WTC11 (cell line): Measurements from ENCODE around the gene KLK11. TPM values are rescaled to one million over a fixed set of nuclear protein-coding genes. Genes with fewer than 3 reads are reported as not detected.

Experiments used
- ATAC-seq: fragments of 200-7000 bp; cut with Tn5 transposase; 2 replicates; pipeline ENCODE4 v1.10.0; 2021; ENCODE audit warnings: mild to moderate bottlenecking, moderate library complexity
- CTCF ChIA-PET: fragments of 300-600 bp; sonication (Branson Sonifier 250); formaldehyde crosslinking; loops from one replicate; lab custom pipeline; 2021; ENCODE audit warnings: antibody characterized with exemption; lab: Charles Lee
- POLR2A ChIA-PET: fragments of 350-600 bp; sonication (Branson Sonifier 250); formaldehyde crosslinking; loops from one replicate; lab custom pipeline; 2021; ENCODE audit warnings: antibody characterized with exemption; lab: Charles Lee
- DNase-seq: peaks from one replicate; pipeline ENCODE4 v3.0.0; 2021; ENCODE audit warnings: low spot score
- H3K27ac Mint-ChIP-seq: 2 replicates; pipeline ENCODE4 v1.8.0; 2021; ENCODE audit warnings: mixed read lengths
- H3K27me3 Mint-ChIP-seq: 2 replicates; pipeline ENCODE4 v1.8.0; 2021; ENCODE audit warnings: low read depth, mild to moderate bottlenecking, moderate library complexity, mixed read lengths
- H3K36me3 Mint-ChIP-seq: 2 replicates; pipeline ENCODE4 v1.8.0; 2021; ENCODE audit warnings: mixed read lengths
- H3K4me1 Mint-ChIP-seq: 2 replicates; pipeline ENCODE4 v1.8.0; 2022; ENCODE audit warnings: mixed read lengths
- H3K4me3 Mint-ChIP-seq: 2 replicates; pipeline ENCODE4 v1.8.0; 2021; ENCODE audit warnings: mild to moderate bottlenecking, moderate library complexity, mixed read lengths
- H3K9me3 Mint-ChIP-seq: 2 replicates; pipeline ENCODE4 v1.8.0; 2021; ENCODE audit warnings: mixed read lengths
- CBFB ChIP-seq: sonication (generic); formaldehyde crosslinking; IDR thresholded peaks from 2 replicates; pipeline ENCODE4 v1.8.1; 2022; ENCODE audit warnings: mild to moderate bottlenecking, low read depth, missing genetic modification reagents
- EMX1 ChIP-seq: fragments of 250-450 bp; sonication (Bioruptor Pico); IDR thresholded peaks from 2 replicates; pipeline ENCODE4 v1.8.0; 2021; ENCODE audit warnings: mild to moderate bottlenecking
- FOXK1 ChIP-seq: sonication (generic); formaldehyde crosslinking; IDR thresholded peaks from 2 replicates; pipeline ENCODE4 v1.8.0; 2022; ENCODE audit warnings: mild to moderate bottlenecking, moderate library complexity, missing genetic modification reagents
- GTF2I ChIP-seq: fragments of 250-450 bp; sonication (Bioruptor Pico); conservative IDR thresholded peaks from 2 replicates; pipeline ENCODE4 v1.4.0; 2021; ENCODE audit warnings: mild to moderate bottlenecking
- HMGA2 ChIP-seq: fragments of 250-450 bp; sonication (Bioruptor Pico); IDR thresholded peaks from 2 replicates; pipeline ENCODE4 v1.4.0; 2021; ENCODE audit warnings: mild to moderate bottlenecking, moderate library complexity
- HMGXB4 ChIP-seq: sonication (generic); formaldehyde crosslinking; IDR thresholded peaks from 2 replicates; pipeline ENCODE4 v1.8.1; 2023; ENCODE audit warnings: mild to moderate bottlenecking, moderate library complexity, missing genetic modification reagents
- IRF2 ChIP-seq: sonication (generic); formaldehyde crosslinking; IDR thresholded peaks from 2 replicates; pipeline ENCODE4 v1.8.0; 2022; ENCODE audit warnings: low read depth, missing genetic modification reagents, borderline replicate concordance
- NR1H2 ChIP-seq: sonication (generic); formaldehyde crosslinking; IDR thresholded peaks from 2 replicates; pipeline ENCODE4 v1.9.0; 2021; ENCODE audit warnings: mild to moderate bottlenecking, moderate library complexity, missing genetic modification reagents
- RORB ChIP-seq: fragments of 250-450 bp; sonication (Bioruptor Pico); IDR thresholded peaks from 2 replicates; pipeline ENCODE4 v1.9.0; 2021; ENCODE audit warnings: mild to moderate bottlenecking
- SMAD4 ChIP-seq: sonication (generic); formaldehyde crosslinking; IDR thresholded peaks from 2 replicates; pipeline ENCODE4 v1.8.0; 2022; ENCODE audit warnings: mild to moderate bottlenecking, missing genetic modification reagents
- SOX15 ChIP-seq: fragments of 250-450 bp; sonication (Bioruptor Pico); IDR thresholded peaks from 2 replicates; pipeline ENCODE4 v1.9.0; 2021; ENCODE audit warnings: mild to moderate bottlenecking
- TCF7 ChIP-seq: sonication (generic); formaldehyde crosslinking; IDR thresholded peaks from 2 replicates; pipeline ENCODE4 v1.8.0; 2022; ENCODE audit warnings: mild to moderate bottlenecking, low read depth, missing genetic modification reagents, moderate library complexity
- ZBTB21 ChIP-seq: sonication (generic); formaldehyde crosslinking; IDR thresholded peaks from 2 replicates; pipeline ENCODE4 v1.8.1; 2023; ENCODE audit warnings: mild to moderate bottlenecking, missing genetic modification reagents, borderline replicate concordance
- ZBTB43 ChIP-seq: sonication (generic); formaldehyde crosslinking; IDR thresholded peaks from 2 replicates; pipeline ENCODE4 v1.8.1; 2023; ENCODE audit warnings: mild to moderate bottlenecking, missing genetic modification reagents
- ZNF138 ChIP-seq: sonication (generic); formaldehyde crosslinking; conservative IDR thresholded peaks from 2 replicates; pipeline ENCODE4 v1.8.1; 2022; ENCODE audit warnings: mild to moderate bottlenecking, moderate library complexity, missing genetic modification reagents
- ZNF416 ChIP-seq: fragments of 250-450 bp; sonication (Bioruptor Pico); IDR thresholded peaks from 2 replicates; pipeline ENCODE4 v1.9.0; 2021; ENCODE audit warnings: mild to moderate bottlenecking, inconsistent platforms
- ZSCAN18 ChIP-seq: fragments of 250-450 bp; sonication (Bioruptor Pico); IDR thresholded peaks from 2 replicates; pipeline ENCODE4 v2.1.2; 2022; ENCODE audit warnings: mild to moderate bottlenecking, moderate library complexity
- total RNA-seq: library from RNA; stranded (reverse); gene quantifications from 3 replicates; pipeline ENCODE4 v1.2.3, GENCODE V29; 2021
- TF ChIP-seq, protein P1 (sequence below): fragments of 250-450 bp; sonication (Bioruptor Pico); IDR thresholded peaks from 2 replicates; pipeline ENCODE4 v1.9.0; 2021; ENCODE audit warnings: mild to moderate bottlenecking
- TF ChIP-seq, protein P2 (sequence below): fragments of 250-450 bp; sonication (Bioruptor Pico); IDR thresholded peaks from 2 replicates; pipeline ENCODE4 v1.9.0; 2021; ENCODE audit warnings: moderate library complexity, mild to moderate bottlenecking, inconsistent platforms, borderline replicate concordance
- TF ChIP-seq, protein P3 (sequence below): fragments of 250-450 bp; sonication (Bioruptor Pico); IDR thresholded peaks from 2 replicates; pipeline ENCODE4 v1.8.0; 2021; ENCODE audit warnings: mild to moderate bottlenecking

Gene KLK11
- total RNA-seq, 1 experiment from 2014 or later, result 0.55 TPM

GRCh38 chr19:51022526-51022925 lies 3.9 kb downstream of the KLK11 start:
- ChIA-PET POLR2A (interaction anchor here (0.5 kb wide), 1 partner anchor 26 kb away, joined by 5 read pairs; no protein-coding TSS in a partner anchor), CTCF (interaction anchor here (8.5 kb wide), 1 partner anchor 71 kb away, joined by 347 read pairs; no protein-coding TSS in a partner anchor)
- Mint-ChIP-seq H3K36me3 (no peaks in the 10 kb centered on the region), H3K27me3 (peaks cover 34% of the 10 kb centered on the region), H3K4me1 (peaks cover 47% of the 10 kb centered on the region), H3K27ac (no peak overlapping the region), H3K9me3 (no peaks in the 10 kb centered on the region), H3K4me3 (no peak overlapping the region)
- DNase-seq (no peak), ATAC-seq (no peak)
- no peak for TF ChIP-seq ZBTB21 (CRISPR knock-in tag)
- no peak for TF ChIP-seq ZNF416
- TF ChIP-seq, protein P1, sequence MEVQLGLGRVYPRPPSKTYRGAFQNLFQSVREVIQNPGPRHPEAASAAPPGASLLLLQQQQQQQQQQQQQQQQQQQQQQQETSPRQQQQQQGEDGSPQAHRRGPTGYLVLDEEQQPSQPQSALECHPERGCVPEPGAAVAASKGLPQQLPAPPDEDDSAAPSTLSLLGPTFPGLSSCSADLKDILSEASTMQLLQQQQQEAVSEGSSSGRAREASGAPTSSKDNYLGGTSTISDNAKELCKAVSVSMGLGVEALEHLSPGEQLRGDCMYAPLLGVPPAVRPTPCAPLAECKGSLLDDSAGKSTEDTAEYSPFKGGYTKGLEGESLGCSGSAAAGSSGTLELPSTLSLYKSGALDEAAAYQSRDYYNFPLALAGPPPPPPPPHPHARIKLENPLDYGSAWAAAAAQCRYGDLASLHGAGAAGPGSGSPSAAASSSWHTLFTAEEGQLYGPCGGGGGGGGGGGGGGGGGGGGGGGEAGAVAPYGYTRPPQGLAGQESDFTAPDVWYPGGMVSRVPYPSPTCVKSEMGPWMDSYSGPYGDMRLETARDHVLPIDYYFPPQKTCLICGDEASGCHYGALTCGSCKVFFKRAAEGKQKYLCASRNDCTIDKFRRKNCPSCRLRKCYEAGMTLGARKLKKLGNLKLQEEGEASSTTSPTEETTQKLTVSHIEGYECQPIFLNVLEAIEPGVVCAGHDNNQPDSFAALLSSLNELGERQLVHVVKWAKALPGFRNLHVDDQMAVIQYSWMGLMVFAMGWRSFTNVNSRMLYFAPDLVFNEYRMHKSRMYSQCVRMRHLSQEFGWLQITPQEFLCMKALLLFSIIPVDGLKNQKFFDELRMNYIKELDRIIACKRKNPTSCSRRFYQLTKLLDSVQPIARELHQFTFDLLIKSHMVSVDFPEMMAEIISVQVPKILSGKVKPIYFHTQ (CRISPR knock-in tag), result no peak
- TF ChIP-seq RORB (CRISPR knock-in tag), result no peak
- no peak for TF ChIP-seq TCF7
- no peak for TF ChIP-seq NR1H2 (CRISPR knock-in tag)
- no peak for TF ChIP-seq HMGA2
- no peak for TF ChIP-seq ZSCAN18 (CRISPR knock-in tag)
- TF ChIP-seq ZBTB43 (CRISPR knock-in tag), result no peak
- no peak for TF ChIP-seq GTF2I (CRISPR knock-in tag)
- TF ChIP-seq, protein P2, sequence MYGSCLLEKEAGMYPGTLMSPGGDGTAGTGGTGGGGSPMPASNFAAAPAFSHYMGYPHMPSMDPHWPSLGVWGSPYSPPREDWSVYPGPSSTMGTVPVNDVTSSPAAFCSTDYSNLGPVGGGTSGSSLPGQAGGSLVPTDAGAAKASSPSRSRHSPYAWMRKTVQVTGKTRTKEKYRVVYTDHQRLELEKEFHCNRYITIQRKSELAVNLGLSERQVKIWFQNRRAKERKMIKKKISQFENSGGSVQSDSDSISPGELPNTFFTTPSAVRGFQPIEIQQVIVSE (CRISPR knock-in tag), result no peak
- TF ChIP-seq CBFB, result no peak
- no peak for TF ChIP-seq SMAD4 (CRISPR knock-in tag)
- TF ChIP-seq, protein P3, sequence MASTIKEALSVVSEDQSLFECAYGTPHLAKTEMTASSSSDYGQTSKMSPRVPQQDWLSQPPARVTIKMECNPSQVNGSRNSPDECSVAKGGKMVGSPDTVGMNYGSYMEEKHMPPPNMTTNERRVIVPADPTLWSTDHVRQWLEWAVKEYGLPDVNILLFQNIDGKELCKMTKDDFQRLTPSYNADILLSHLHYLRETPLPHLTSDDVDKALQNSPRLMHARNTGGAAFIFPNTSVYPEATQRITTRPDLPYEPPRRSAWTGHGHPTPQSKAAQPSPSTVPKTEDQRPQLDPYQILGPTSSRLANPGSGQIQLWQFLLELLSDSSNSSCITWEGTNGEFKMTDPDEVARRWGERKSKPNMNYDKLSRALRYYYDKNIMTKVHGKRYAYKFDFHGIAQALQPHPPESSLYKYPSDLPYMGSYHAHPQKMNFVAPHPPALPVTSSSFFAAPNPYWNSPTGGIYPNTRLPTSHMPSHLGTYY, result no peak
- TF ChIP-seq ZNF138, result no peak
- TF ChIP-seq IRF2 (CRISPR knock-in tag), result no peak
- no peak for TF ChIP-seq HMGXB4 (CRISPR knock-in tag)
- no peak for TF ChIP-seq EMX1 (CRISPR knock-in tag)
- TF ChIP-seq FOXK1 (CRISPR knock-in tag), result no peak
- no peak for TF ChIP-seq SOX15 (CRISPR knock-in tag)
